Astrocyte of the cerebellum (primary cell): ENCODE data around the gene SH3BP1.

ENCODE experiments used
- DNase-seq: peaks from one replicate; pipeline ENCODE4 v3.0.0-alpha.2; 2011; ENCODE audit warnings: low read depth
- H3K4me3 ChIP-seq: 2 replicates; pipeline ENCODE4 v1.5.1; 2011; ENCODE audit warnings: mild to moderate bottlenecking, low read depth, low read length, moderate library complexity
- in situ Hi-C: cut with HindIII; loops from 2 replicates; pipeline ENCODE4 v1.10.0; 2017; ENCODE audit warnings: low sequenced_read_pairs
- TF ChIP-seq, protein P1 (sequence below): IDR thresholded peaks from 2 replicates; pipeline ENCODE4 v1.5.1; 2012; ENCODE audit warnings: low read length, low read depth, moderate library complexity, mild to moderate bottlenecking; ENCODE audit errors: missing control alignments

The SH3BP1 gene

DNA sequence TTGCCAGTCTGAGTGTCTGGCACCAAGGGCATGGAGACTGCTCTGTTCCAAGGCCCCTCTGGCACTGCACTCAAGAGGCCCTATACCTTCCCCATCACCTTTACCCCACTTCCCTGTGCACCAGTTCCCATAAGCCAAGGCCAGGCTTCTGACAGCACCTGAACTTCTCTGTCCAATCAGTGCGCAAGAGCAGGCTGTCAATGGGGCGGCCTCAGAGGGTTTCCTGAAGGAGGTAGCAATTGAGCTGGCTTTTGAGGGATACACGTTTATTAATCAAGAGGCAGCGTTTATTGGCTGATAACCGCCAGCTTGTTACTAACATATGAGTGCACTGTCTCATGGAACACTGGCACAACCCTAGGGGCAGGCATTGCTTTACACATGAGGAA lies 2.1 kb downstream of the SH3BP1 start:
- TF ChIP-seq, protein P1, sequence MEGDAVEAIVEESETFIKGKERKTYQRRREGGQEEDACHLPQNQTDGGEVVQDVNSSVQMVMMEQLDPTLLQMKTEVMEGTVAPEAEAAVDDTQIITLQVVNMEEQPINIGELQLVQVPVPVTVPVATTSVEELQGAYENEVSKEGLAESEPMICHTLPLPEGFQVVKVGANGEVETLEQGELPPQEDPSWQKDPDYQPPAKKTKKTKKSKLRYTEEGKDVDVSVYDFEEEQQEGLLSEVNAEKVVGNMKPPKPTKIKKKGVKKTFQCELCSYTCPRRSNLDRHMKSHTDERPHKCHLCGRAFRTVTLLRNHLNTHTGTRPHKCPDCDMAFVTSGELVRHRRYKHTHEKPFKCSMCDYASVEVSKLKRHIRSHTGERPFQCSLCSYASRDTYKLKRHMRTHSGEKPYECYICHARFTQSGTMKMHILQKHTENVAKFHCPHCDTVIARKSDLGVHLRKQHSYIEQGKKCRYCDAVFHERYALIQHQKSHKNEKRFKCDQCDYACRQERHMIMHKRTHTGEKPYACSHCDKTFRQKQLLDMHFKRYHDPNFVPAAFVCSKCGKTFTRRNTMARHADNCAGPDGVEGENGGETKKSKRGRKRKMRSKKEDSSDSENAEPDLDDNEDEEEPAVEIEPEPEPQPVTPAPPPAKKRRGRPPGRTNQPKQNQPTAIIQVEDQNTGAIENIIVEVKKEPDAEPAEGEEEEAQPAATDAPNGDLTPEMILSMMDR = no peak
- H3K4me3 ChIP-seq = no peak overlapping the region

DNA sequence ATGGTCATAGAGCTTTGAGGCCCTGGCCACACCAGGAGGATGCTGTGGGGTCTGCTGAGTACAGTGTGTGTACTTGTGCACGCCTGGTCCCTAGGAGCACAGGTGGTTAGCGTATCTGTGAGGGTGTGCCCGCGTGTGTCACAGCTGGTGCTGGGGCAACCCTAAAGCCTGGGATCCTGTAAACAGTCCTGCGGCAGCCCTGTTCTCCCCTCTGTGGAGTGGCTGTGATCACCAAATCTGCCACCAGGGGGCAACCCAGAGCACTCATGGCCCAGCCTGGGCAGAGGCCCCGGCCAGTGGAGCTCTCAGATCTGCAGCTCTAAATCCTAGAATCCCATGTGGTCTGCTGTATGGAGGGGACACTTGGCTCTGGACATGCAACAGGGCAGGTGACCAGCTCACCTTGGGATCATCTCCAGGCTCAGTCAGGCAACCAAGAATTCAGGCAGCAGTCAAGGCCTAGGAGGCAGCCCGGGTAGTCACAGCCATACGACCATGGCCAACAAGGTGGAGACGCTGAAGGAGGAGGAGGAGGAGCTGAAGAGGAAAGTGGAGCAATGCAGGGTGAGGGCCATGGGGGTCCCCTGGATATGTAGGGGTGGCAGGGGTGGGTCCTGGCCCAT lies 3.9 kb downstream of the SH3BP1 start:
- in situ Hi-C loops = no loop called here

More for the DNA sequence above, 2.1 kb downstream of the SH3BP1 start:
- DNase-seq = no peak
- in situ Hi-C loops = no loop called here

DNA sequence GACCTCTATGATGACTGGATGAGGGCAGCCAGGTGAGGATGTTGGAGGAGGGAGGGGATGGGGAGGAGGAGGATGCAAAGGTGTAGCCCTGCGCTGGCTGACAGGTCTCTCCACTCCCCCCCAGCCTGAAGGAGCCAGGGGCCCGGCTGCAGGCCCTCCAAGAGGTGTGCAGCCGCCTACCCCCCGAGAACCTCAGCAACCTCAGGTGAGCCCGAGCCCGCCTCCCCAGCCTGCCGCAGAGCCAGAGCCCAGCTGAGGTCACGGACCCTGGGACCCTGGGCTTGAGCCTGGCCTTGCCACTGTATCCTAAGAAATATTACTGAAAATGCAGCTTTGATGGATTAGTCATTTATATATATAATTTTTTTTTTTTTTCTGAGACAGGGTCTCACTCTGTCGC lies 7.8 kb downstream of the SH3BP1 start:
- in situ Hi-C loops = no loop called here
- H3K4me3 ChIP-seq = no peak overlapping the region
- TF ChIP-seq, protein P1 = no peak
- DNase-seq = no peak

More for the DNA sequence above, 3.9 kb downstream of the SH3BP1 start:
- H3K4me3 ChIP-seq = no peak overlapping the region
- DNase-seq = no peak
- TF ChIP-seq, protein P1 = peak; percentile 95

DNA sequence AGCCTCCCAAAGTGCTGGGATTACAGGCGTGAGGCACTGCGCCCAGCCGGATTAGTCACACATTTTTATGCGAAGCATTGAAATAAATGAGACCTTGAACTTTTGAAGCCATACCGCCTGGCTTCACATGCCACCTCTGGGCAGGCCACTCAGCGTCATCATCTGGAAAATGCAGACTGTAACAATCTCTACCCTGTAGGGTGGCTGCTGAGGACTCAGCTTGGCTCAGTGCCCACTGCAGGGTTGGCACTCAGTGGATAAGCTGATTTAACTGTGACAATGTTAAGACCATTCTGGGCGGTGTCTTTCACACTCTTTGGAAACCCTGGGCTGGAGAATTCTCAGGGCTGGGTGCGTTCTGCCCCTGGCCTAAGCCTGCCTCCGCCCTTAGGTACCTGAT lies 8.5 kb downstream of the SH3BP1 start:
- no peak overlapping the region for H3K4me3 ChIP-seq
- in situ Hi-C loops = no loop called here
- TF ChIP-seq, protein P1 = no peak
- peak; percentile 53 for DNase-seq

DNA sequence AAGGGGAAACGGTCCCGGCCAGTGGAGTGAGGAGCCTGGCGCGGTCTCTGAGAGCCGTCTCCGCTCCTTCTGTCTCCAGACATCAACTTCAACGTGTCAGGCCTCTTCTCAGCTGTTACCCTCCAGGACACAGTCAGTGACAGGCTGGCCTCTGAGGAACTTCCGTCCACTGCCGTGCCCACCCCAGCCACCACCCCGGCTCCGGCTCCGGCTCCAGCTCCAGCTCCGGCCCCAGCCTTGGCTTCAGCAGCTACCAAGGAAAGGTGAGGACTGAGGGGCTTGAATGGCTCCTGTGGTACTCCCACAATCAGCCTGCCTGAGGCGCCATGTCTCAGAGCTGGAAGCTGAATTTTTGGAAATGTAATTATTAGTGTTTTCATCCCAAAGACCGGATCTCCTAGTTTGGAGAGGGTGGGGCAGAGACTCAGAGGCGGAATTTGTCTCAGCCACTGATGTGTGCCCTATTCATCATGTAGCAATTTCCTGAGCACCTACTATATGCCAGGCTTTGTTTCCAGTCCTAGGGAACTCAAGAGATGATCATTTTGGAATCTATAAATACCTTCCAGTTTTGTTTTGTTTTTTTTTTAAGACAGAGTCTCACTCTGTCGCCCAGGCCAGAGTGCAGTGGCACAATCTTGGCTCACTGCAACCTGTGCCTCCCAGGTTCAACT lies 11.1 kb downstream of the SH3BP1 start:
- H3K4me3 ChIP-seq = no peak overlapping the region
- DNase-seq = no peak
- in situ Hi-C loops = no loop called here
- TF ChIP-seq, protein P1 = no peak

DNA sequence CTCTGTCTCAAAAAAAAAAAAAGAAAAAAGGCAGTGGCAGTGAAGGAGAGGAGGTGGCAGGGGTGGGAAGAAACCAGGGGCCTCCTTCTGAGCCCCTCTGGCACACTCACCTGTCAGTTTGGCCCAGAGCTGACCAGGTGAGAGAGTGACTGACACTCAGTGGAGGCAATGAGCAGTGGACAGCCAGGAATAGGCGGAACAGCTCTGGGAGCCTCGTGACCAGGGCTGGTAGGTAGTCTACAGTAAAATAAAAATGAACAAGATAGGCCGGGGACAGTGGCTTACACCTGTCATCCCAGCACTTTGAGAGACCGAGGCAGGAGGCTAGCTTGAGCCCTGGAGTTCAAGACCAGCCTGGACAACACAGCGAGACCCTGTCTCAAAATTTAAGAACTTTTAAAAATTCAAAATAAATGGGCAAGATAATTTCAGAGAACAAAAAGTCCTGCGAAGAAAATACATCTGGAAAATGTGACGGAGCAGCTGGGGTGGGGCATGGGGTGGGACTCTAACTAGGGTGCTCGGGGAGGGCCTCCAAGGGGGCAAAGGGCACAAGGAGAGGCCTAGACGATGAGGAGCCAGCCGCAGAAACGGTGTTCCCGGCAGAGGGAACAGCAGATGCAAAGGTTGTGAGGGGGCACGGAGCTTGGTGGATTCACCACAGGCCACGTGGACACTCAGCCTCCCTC lies 15.2 kb downstream of the SH3BP1 start:
- TF ChIP-seq, protein P1 = no peak
- no peak overlapping the region for H3K4me3 ChIP-seq
- in situ Hi-C loops = no loop called here
- no peak for DNase-seq
